Duodenal mucosa (tissue), 2 donors: ENCODE data around the gene NUP210.

Source experiments
- H3K27ac ChIP-seq: one replicate; pipeline ENCODE4 v1.7.0; 2013; ENCODE audit warnings: low read depth, low read length
- H3K27me3 ChIP-seq, 2 donors: one replicate each; pipeline ENCODE4 v1.7.0; 2013; ENCODE audit warnings: low read length in 2 of 2, control low read depth in 1 of 2; ENCODE audit not compliant: insufficient read depth in 2 of 2, control insufficient read depth in 1 of 2
- H3K36me3 ChIP-seq, 2 donors: one replicate each; pipeline ENCODE4 v1.7.0; 2013; ENCODE audit warnings: low read length in 2 of 2, control low read depth in 1 of 2; ENCODE audit not compliant: insufficient read depth in 2 of 2, control insufficient read depth in 1 of 2
- H3K4me1 ChIP-seq, 2 donors: one replicate each; pipeline ENCODE4 v1.7.0; 2013; ENCODE audit warnings: low read length in 2 of 2, control low read depth in 1 of 2; ENCODE audit not compliant: insufficient read depth in 2 of 2, control insufficient read depth in 1 of 2
- H3K4me3 ChIP-seq, 2 donors: one replicate each; pipeline ENCODE4 v1.7.0; 2013; ENCODE audit warnings: low read length in 2 of 2, low read depth in 1 of 2
- H3K9ac ChIP-seq, 2 donors: one replicate each; pipeline ENCODE4 v1.7.0; 2013; ENCODE audit warnings: low read length in 2 of 2, low read depth in 1 of 2
- H3K9me3 ChIP-seq, 2 donors: one replicate each; pipeline ENCODE4 v1.7.0; 2013; ENCODE audit warnings: low read length in 2 of 2, control low read depth in 1 of 2; ENCODE audit not compliant: control insufficient read depth in 1 of 2

NUP210 gene

GRCh38 chr3:13420045-13420830, at the start of gene NUP210:
Gene NUP210, minus strand, starts transcription at chr3:13420322. Its CDS starts 96 bp downstream, at chr3:13420226.
- Histone ChIP-seq H3K9ac (peak within 1 kb of the TSS; percentile 52 to 60), H3K36me3 (no peaks in the 10 kb centered on the region), H3K27ac (peak within 1 kb of the TSS; percentile 48), H3K27me3 (no peaks in the 10 kb centered on the region), H3K4me3 (peak within 1 kb of the TSS; percentile 67 to 70), H3K4me1 (peaks cover 25 to 48% of the 10 kb centered on the region in 2 donors), H3K9me3 (no peaks in the 10 kb centered on the region)

- peaks cover 10 to 11% of the 10 kb centered on the region in 2 donors for H3K4me1 ChIP-seq
- no peaks in the 10 kb centered on the region for H3K36me3 ChIP-seq
- H3K27me3 ChIP-seq, result no peaks in the 10 kb centered on the region
- no peaks in the 10 kb centered on the region for H3K9me3 ChIP-seq
- H3K9ac ChIP-seq, result no peak overlapping the region
- no peak overlapping the region for H3K27ac ChIP-seq
- H3K4me3 ChIP-seq, result no peak overlapping the region
Measured at GRCh38 chr3:13466781-13467180, 46.7 kb upstream of the NUP210 start.

DNA sequence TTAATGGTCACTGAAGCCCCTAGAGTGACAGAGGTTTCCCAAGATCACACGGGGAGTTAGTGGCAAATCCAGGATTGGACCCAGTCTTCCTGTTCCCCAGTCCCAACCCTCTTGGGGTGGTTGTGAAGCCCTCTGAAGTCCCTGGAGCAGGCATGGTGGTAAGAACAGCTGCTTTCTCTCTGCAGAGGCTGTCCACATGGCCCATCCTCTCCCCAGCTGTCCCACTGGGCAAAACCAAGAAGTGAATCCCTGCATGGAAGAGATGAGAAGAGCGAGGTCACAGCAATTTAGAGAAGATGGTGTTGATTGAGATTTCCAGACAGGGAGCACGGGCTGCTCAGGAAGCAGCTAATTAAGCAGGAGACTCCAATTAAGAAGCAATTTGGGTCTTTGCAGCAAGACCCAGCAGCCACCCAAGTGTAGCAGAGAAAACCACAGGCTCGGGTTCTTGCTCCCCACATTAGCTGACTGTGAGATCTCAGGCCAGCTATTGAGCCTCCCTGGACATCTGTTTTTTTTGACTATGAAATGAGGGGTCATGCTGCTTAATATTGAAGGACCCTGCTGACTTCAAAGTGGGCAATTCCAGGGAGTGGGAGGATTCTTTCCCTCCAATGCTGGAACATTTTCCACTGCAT, 45.2 kb upstream of the NUP210 start:
- no peak overlapping the region for H3K27ac ChIP-seq
- H3K9me3 ChIP-seq, result no peaks in the 10 kb centered on the region

DNA sequence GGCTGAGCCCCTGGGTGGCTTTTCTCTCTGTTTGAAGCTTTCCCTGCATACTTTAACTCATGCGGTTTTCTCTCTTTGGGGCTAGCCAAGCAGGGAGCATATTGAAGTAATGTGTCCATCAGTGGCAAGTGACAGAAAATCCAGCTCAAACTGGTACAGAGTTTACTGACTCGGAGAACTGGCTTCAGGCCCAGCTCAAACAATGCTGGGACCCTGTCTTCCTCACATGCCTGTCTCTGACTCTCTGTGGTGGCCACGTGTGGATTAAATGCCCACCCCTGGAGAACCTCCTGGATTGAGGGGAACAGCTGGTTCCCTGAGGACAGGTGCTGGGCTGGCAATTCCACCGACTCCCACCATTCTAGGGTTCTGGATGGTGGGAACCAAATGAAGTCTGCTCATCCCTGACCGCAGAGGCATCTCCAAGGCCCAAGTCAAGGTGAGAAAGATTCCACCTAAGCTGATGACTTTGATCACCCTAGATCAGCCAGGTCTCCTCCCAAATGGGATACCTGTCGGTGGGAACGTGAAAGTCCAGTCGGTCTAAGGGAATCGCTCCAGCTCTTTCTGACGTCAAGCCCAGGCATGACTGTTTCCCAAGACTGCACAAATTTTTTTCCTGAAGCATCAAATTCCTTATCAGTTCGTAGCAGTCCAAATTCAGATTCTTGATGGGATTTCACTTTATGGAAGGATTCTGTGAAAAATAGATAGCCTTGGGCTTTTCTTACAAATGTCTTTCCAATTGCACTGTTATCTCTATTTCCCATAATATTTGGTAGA, 43.7 kb upstream of the NUP210 start:
- Histone ChIP-seq H3K9ac (no peak overlapping the region), H3K9me3 (no peaks in the 10 kb centered on the region), H3K4me3 (no peak overlapping the region), H3K27me3 (no peaks in the 10 kb centered on the region), H3K36me3 (no peaks in the 10 kb centered on the region), H3K27ac (no peak overlapping the region), H3K4me1 (no peaks in the 10 kb centered on the region)

More for the DNA sequence above, 45.2 kb upstream of the NUP210 start:
- Histone ChIP-seq H3K4me3 (no peak overlapping the region), H3K9ac (no peak overlapping the region), H3K4me1 (no peaks in the 10 kb centered on the region), H3K36me3 (no peaks in the 10 kb centered on the region), H3K27me3 (no peaks in the 10 kb centered on the region)

DNA sequence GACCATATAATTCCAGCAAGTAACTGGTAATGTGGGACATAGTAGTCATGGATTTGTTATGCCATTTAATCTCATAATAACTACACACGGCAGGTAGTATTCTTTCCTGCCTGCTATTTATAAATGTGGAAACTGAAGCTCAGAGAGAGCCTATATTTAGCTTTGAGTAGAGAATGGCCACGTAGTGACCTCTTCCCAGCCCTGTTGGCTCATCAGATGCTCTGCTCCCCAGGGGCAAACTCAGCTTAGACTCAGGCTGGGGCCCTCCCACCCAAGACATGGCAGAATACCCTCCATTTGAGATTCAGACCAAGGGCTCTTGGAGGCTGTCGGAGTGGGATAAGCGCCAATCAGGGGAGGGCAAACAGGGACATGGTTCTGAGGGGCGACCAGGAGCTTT, 42.7 kb upstream of the NUP210 start:
- no peaks in the 10 kb centered on the region for H3K9me3 ChIP-seq
- no peak overlapping the region for H3K4me3 ChIP-seq
- no peaks in the 10 kb centered on the region for H3K27me3 ChIP-seq
- H3K36me3 ChIP-seq, result no peaks in the 10 kb centered on the region
- H3K9ac ChIP-seq, result no peak overlapping the region
- H3K4me1 ChIP-seq, result no peaks in the 10 kb centered on the region
- H3K27ac ChIP-seq, result no peak overlapping the region

- H3K27ac ChIP-seq, result no peak overlapping the region
- H3K4me3 ChIP-seq, result no peak overlapping the region
- no peaks in the 10 kb centered on the region for H3K36me3 ChIP-seq
- H3K4me1 ChIP-seq, result no peaks in the 10 kb centered on the region
- no peak overlapping the region for H3K9ac ChIP-seq
- H3K27me3 ChIP-seq, result no peaks in the 10 kb centered on the region
- no peaks in the 10 kb centered on the region for H3K9me3 ChIP-seq
Measured at GRCh38 chr3:13462125-13462629, 42.1 kb upstream of the NUP210 start.

GRCh38 chr3:13461169-13462124, 41.3 kb upstream of the NUP210 start:
- H3K4me1 ChIP-seq, result no peaks in the 10 kb centered on the region
- H3K36me3 ChIP-seq, result no peaks in the 10 kb centered on the region
- H3K27ac ChIP-seq, result no peak overlapping the region
- no peaks in the 10 kb centered on the region for H3K27me3 ChIP-seq
- no peaks in the 10 kb centered on the region for H3K9me3 ChIP-seq
- H3K9ac ChIP-seq, result no peak overlapping the region
- H3K4me3 ChIP-seq, result no peak overlapping the region

DNA sequence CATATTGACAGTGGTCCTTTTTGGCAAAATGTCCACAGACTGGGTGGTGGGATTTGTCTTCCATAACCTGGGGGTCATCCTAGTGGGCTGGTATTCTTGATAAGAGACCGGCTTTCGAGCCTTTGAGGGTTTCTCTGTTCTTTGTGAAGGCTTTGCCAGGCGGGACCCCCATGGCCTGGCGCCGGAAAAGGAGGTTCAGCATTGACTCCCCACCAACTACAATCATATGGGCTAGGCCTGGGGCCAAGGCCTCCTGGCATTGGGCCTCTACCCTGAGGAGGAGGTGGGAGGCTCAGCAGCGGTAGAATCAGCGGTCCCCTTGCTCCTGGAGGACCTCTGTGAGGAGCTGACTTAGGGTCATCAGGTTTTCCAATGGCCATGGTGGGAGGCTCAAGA, 40.2 kb upstream of the NUP210 start:
- no peak overlapping the region for H3K9ac ChIP-seq
- no peak overlapping the region for H3K27ac ChIP-seq
- no peaks in the 10 kb centered on the region for H3K4me1 ChIP-seq
- no peaks in the 10 kb centered on the region for H3K27me3 ChIP-seq
- H3K36me3 ChIP-seq, result no peaks in the 10 kb centered on the region
- H3K9me3 ChIP-seq, result no peaks in the 10 kb centered on the region
- no peak overlapping the region for H3K4me3 ChIP-seq

DNA sequence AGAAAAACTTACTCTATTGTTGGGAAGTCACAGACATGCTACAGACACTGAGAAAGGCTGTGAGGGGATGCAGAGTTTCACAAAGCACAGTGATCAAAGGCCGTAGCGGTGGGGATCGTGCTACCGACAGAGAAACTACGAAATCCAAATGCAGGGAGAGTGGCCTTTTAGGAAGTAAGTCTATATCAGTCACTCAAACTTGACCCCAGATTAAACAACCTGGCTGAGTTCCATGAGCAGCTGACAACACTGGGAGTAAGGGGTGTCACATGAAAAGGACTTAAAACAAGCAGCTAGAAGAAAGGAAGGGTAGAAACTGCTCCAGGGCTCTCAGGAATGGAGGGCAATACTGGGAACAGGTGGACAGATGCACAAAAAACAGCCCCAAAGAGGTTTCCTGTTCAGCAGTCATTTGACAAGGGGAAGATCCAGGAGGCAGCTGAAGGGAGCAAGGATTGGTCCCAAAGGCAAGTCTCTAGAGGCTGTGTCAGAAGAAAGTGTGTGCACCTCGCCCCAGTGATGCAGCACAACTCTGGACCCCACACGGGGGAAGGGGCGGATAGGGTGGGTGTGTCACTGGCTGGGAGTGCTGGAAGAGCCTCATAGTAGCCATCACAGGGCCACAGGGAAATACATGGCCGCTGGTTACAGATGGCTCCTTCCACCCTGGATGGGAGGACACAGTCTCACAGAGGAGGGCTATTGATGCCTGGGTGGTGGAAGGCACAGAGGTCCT, 39.7 kb upstream of the NUP210 start:
- Histone ChIP-seq H3K9ac (no peak overlapping the region), H3K27me3 (no peaks in the 10 kb centered on the region), H3K4me1 (no peaks in the 10 kb centered on the region), H3K36me3 (no peaks in the 10 kb centered on the region), H3K4me3 (no peak overlapping the region), H3K27ac (no peak overlapping the region), H3K9me3 (no peaks in the 10 kb centered on the region)
